Central memory CD8-positive, alpha-beta T cell (primary cell): Measurements from ENCODE around the gene OGFOD2.

Experiments used
- ATAC-seq: fragments of 150-1000 bp; cut with Tn5 transposase; replicated peaks from 2 replicates; pipeline ENCODE4 v1.10.0; 2022; ENCODE audit warnings: mild to moderate bottlenecking, moderate FRiP score, moderate number of reproducible peaks; ENCODE audit not compliant: poor library complexity, severe bottlenecking; ENCODE audit errors: extremely low read depth
- DNase-seq, 2 donors: peaks; one replicate each; pipeline ENCODE4 v3.0.0; 2021; ENCODE audit warnings: low spot score in 2 of 2
- H3K27ac Mint-ChIP-seq: one replicate; pipeline ENCODE4 v1.8.0; 2022; ENCODE audit warnings: low read depth, mild to moderate bottlenecking, moderate library complexity, mixed read lengths
- H3K27me3 Mint-ChIP-seq: one replicate; pipeline ENCODE4 v1.8.0; 2022; ENCODE audit warnings: mixed read lengths
- H3K36me3 Mint-ChIP-seq: one replicate; pipeline ENCODE4 v1.8.0; 2022; ENCODE audit warnings: mild to moderate bottlenecking, moderate library complexity, mixed read lengths; ENCODE audit not compliant: insufficient read depth
- H3K4me1 Mint-ChIP-seq: one replicate; pipeline ENCODE4 v1.8.0; 2022; ENCODE audit warnings: mixed read lengths
- H3K4me3 Mint-ChIP-seq: one replicate; pipeline ENCODE4 v1.8.0; 2022; ENCODE audit warnings: mild to moderate bottlenecking, moderate library complexity, mixed read lengths
- H3K9me3 Mint-ChIP-seq: one replicate; pipeline ENCODE4 v1.8.0; 2022; ENCODE audit warnings: mixed read lengths

OGFOD2 gene

GRCh38 chr12:122989225-122989839 is 14.3 kb downstream of the OGFOD2 start:
- ATAC-seq (no peak), DNase-seq (no peak)
- no peak overlapping the region for H3K4me3 Mint-ChIP-seq
- peaks cover 11% of the 10 kb centered on the region for H3K4me1 Mint-ChIP-seq
- no peaks in the 10 kb centered on the region for H3K27me3 Mint-ChIP-seq
- H3K9me3 Mint-ChIP-seq = no peaks in the 10 kb centered on the region
- peaks cover 3% of the 10 kb centered on the region for H3K36me3 Mint-ChIP-seq
- no peak overlapping the region for H3K27ac Mint-ChIP-seq

- Mint-ChIP-seq H3K4me1 (peaks cover 5% of the 10 kb centered on the region), H3K27me3 (no peaks in the 10 kb centered on the region), H3K36me3 (no peaks in the 10 kb centered on the region), H3K9me3 (no peaks in the 10 kb centered on the region), H3K27ac (no peak overlapping the region), H3K4me3 (no peak overlapping the region)
- no peak for ATAC-seq
- DNase-seq = no peak
Observed at GRCh38 chr12:122989874-122990419, 14.9 kb downstream of the OGFOD2 start.

- ATAC-seq (no peak), DNase-seq (no peak)
- H3K9me3 Mint-ChIP-seq = no peaks in the 10 kb centered on the region
Observed at GRCh38 chr12:122990561-122990960, 15.5 kb downstream of the OGFOD2 start.

GRCh38 chr12:122990961-122991622 is 16.0 kb downstream of the OGFOD2 start:
- H3K4me3 Mint-ChIP-seq = no peak overlapping the region
- no peaks in the 10 kb centered on the region for H3K9me3 Mint-ChIP-seq
- no peak overlapping the region for H3K27ac Mint-ChIP-seq
- peaks cover 2% of the 10 kb centered on the region for H3K36me3 Mint-ChIP-seq
- H3K4me1 Mint-ChIP-seq = no peaks in the 10 kb centered on the region
- no peak for ATAC-seq
- no peaks in the 10 kb centered on the region for H3K27me3 Mint-ChIP-seq
- DNase-seq = no peak

More at GRCh38 chr12:122990561-122990960, 15.5 kb downstream of the OGFOD2 start:
- peaks cover 2% of the 10 kb centered on the region for H3K36me3 Mint-ChIP-seq
- no peak overlapping the region for H3K4me3 Mint-ChIP-seq
- H3K4me1 Mint-ChIP-seq = no peaks in the 10 kb centered on the region
- no peak overlapping the region for H3K27ac Mint-ChIP-seq
- H3K27me3 Mint-ChIP-seq = no peaks in the 10 kb centered on the region

- Mint-ChIP-seq H3K36me3 (peaks cover 2% of the 10 kb centered on the region), H3K27ac (no peak overlapping the region), H3K27me3 (no peaks in the 10 kb centered on the region), H3K4me1 (no peaks in the 10 kb centered on the region), H3K4me3 (no peak overlapping the region), H3K9me3 (no peaks in the 10 kb centered on the region)
- DNase-seq = no peak
- no peak for ATAC-seq
Observed at GRCh38 chr12:122991623-122992275, 16.7 kb downstream of the OGFOD2 start.

- H3K27me3 Mint-ChIP-seq = no peaks in the 10 kb centered on the region
- H3K9me3 Mint-ChIP-seq = no peaks in the 10 kb centered on the region
- H3K36me3 Mint-ChIP-seq = peaks cover 2% of the 10 kb centered on the region
- ATAC-seq (no peak), DNase-seq (no peak)
- no peak overlapping the region for H3K4me3 Mint-ChIP-seq
- H3K27ac Mint-ChIP-seq = no peak overlapping the region
- H3K4me1 Mint-ChIP-seq = no peaks in the 10 kb centered on the region
Observed at GRCh38 chr12:122992386-122992785, 17.3 kb downstream of the OGFOD2 start.

GRCh38 chr12:122994140-122994675 is 19.2 kb downstream of the OGFOD2 start:
- Mint-ChIP-seq H3K36me3 (peaks cover 2% of the 10 kb centered on the region), H3K9me3 (no peaks in the 10 kb centered on the region), H3K4me3 (no peak overlapping the region), H3K4me1 (no peaks in the 10 kb centered on the region), H3K27me3 (no peaks in the 10 kb centered on the region), H3K27ac (no peak overlapping the region)
- no peak for DNase-seq
- no peak for ATAC-seq

- ATAC-seq (no peak), DNase-seq (no peak)
- Mint-ChIP-seq H3K9me3 (no peaks in the 10 kb centered on the region), H3K4me1 (no peaks in the 10 kb centered on the region), H3K36me3 (peaks cover 2% of the 10 kb centered on the region), H3K27me3 (no peaks in the 10 kb centered on the region), H3K27ac (no peak overlapping the region), H3K4me3 (no peak overlapping the region)
Observed at GRCh38 chr12:122994781-122995502, 19.9 kb downstream of the OGFOD2 start.

- DNase-seq (no peak), ATAC-seq (no peak)
- Mint-ChIP-seq H3K36me3 (peaks cover 2% of the 10 kb centered on the region), H3K27ac (no peak overlapping the region), H3K4me3 (no peak overlapping the region), H3K27me3 (no peaks in the 10 kb centered on the region), H3K4me1 (no peaks in the 10 kb centered on the region), H3K9me3 (no peaks in the 10 kb centered on the region)
Observed at GRCh38 chr12:122995503-122996187, 20.6 kb downstream of the OGFOD2 start.

GRCh38 chr12:122996188-122996601 is 21.2 kb downstream of the OGFOD2 start:
- no peak overlapping the region for H3K27ac Mint-ChIP-seq
- no peaks in the 10 kb centered on the region for H3K4me1 Mint-ChIP-seq
- no peaks in the 10 kb centered on the region for H3K9me3 Mint-ChIP-seq
- DNase-seq = no peak
- no peaks in the 10 kb centered on the region for H3K27me3 Mint-ChIP-seq
- peaks cover 2% of the 10 kb centered on the region for H3K36me3 Mint-ChIP-seq
- ATAC-seq = no peak
- no peak overlapping the region for H3K4me3 Mint-ChIP-seq

GRCh38 chr12:122996621-122997342 is 21.7 kb downstream of the OGFOD2 start:
- DNase-seq (no peak), ATAC-seq (no peak)
- Mint-ChIP-seq H3K27me3 (no peaks in the 10 kb centered on the region), H3K27ac (no peak overlapping the region), H3K9me3 (no peaks in the 10 kb centered on the region), H3K4me1 (no peaks in the 10 kb centered on the region), H3K36me3 (peaks cover 2% of the 10 kb centered on the region), H3K4me3 (no peak overlapping the region)
